ENCODE measurements around the gene CCDC73. TPM values are rescaled to one million over a fixed set of nuclear protein-coding genes. Genes with fewer than 3 reads are reported as not detected.

The CCDC73 gene
- total and polyA plus RNA-seq, 10 of the 15 experiments (the other 5 are each of a cell fraction or from before 2014, with no cell fraction given), result 0.05 to 0.57 (median 0.14) TPM

- TF ChIP-seq TAF1 (IDR thresholded peaks at IDR 0.05; ENCODE audit: borderline replicate concordance, low read depth, low read length) (peak; percentile 88), POU2F2 (IDR thresholded peaks at IDR 0.05; ENCODE audit: borderline replicate concordance, low read depth, low read length) (peak; percentile 45; the same call in 1 of the 3 replicates), RUNX3 (IDR thresholded peaks at IDR 0.05; ENCODE audit: low read length) (peak; percentile 37; the same call in 1 of the 2 replicates), IRF4 (IDR thresholded peaks at IDR 0.05; ENCODE audit: low read depth, low read length) (no peak), ESRRA (IDR thresholded peaks at IDR 0.05; ENCODE audit: low read length) (no peak), CBX3 (IDR thresholded peaks at IDR 0.05; ENCODE audit: borderline replicate concordance, low read depth) (no peak), CHD4 (IDR thresholded peaks at IDR 0.05) (no peak), PAX5 (IDR thresholded peaks at IDR 0.05; ENCODE audit: borderline replicate concordance, low read depth, low read length) (peak; percentile 96), EGR1 (IDR thresholded peaks at IDR 0.05; ENCODE audit: borderline replicate concordance in 1 of 2, low read depth in 2 of 2, low read length in 2 of 2) (peak in 1 of 2 experiments; percentile 69; a peak in 1 of 3 replicates), NR2F1 (conservative IDR thresholded peaks at IDR 0.05) (peak; percentile 60; the same call in 1 of the 2 replicates), CBX5 (IDR thresholded peaks at IDR 0.05; ENCODE audit: low read depth) (0 out of 2 replicates have a peak, but pooled peaks have one; percentile 18), CHD2 (IDR thresholded peaks at IDR 0.05; ENCODE audit: borderline replicate concordance, low read depth, low read length) (peak; percentile 80), BCL11A (IDR thresholded peaks at IDR 0.05; ENCODE audit: low read depth, low read length) (0 out of 2 replicates have a peak, but pooled peaks have one; percentile 7), ZNF207 (IDR thresholded peaks at IDR 0.05; ENCODE audit: borderline replicate concordance) (peak; percentile 73; the same call in 1 of the 2 replicates), MAX (IDR thresholded peaks at IDR 0.05; ENCODE audit: low read depth, low read length) (peak; percentile 88), DPF2 (IDR thresholded peaks at IDR 0.05) (0 out of 2 replicates have a peak, but pooled peaks have one; percentile 70), BCLAF1 (IDR thresholded peaks at IDR 0.05) (no peak), ZBTB40 (IDR thresholded peaks at IDR 0.05; ENCODE audit: borderline replicate concordance) (peak; percentile 95), SP1 (IDR thresholded peaks at IDR 0.05; ENCODE audit: low read depth, low read length) (peak; percentile 75), ATF7 (IDR thresholded peaks at IDR 0.05; ENCODE audit: low read depth) (0 out of 2 replicates have a peak, but pooled peaks have one; percentile 14), PKNOX1 (IDR thresholded peaks at IDR 0.05) (peak; percentile 41; the same call in 1 of the 2 replicates), TARDBP (IDR thresholded peaks at IDR 0.05; ENCODE audit: borderline replicate concordance) (peak; percentile 80; the same call in 1 of the 2 replicates)
Measured at GRCh38 chr11:32583459-32584271, 210.8 kb downstream of the CCDC73 start, which contains the start of gene EIF3M (continued).

Measured in GM12878 (cell line).